GM13977 (cell line): ENCODE measurements around the gene LPXN.

ENCODE experiments used
- DNase-seq: peaks from one replicate; pipeline ENCODE4 v3.0.0; 2012; ENCODE audit warnings: low spot score
- in situ Hi-C: fragments of 300-500 bp; cut with MboI; formaldehyde crosslinking; loops from one replicate; pipeline ENCODE4 v1.12.0; 2022; ENCODE audit warnings: low sequenced_read_pairs, low pct_unique_long_range_greater_than_20kb, mixed read lengths, inconsistent platforms; ENCODE audit not compliant: unreplicated experiment
- TF ChIP-seq, protein P1 (sequence below): IDR thresholded peaks from 2 replicates; pipeline ENCODE4 v1.5.1; 2012; ENCODE audit warnings: mild to moderate bottlenecking, control low read depth; ENCODE audit not compliant: insufficient read depth; ENCODE audit errors: extremely low read depth, missing control alignments

Gene LPXN

DNA sequence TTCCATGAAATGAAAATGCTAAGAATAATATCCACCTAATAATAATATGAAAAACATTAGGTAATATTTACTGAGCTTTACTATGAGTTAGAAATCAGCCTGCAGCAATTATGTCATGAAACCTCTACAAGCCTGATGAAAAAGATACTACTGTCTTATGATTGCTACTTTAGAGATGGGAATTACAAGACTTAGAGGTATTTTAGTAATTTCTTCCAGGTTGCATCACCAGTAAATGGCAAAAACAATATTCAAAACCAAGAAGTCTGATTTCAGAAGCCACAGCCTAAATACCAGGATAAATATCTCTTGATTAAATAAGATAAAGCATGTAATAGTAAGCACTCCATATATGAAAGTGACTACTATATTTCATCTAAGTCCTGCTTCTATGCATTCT lies 81.6 kb downstream of the LPXN start:
- TF ChIP-seq, protein P1, sequence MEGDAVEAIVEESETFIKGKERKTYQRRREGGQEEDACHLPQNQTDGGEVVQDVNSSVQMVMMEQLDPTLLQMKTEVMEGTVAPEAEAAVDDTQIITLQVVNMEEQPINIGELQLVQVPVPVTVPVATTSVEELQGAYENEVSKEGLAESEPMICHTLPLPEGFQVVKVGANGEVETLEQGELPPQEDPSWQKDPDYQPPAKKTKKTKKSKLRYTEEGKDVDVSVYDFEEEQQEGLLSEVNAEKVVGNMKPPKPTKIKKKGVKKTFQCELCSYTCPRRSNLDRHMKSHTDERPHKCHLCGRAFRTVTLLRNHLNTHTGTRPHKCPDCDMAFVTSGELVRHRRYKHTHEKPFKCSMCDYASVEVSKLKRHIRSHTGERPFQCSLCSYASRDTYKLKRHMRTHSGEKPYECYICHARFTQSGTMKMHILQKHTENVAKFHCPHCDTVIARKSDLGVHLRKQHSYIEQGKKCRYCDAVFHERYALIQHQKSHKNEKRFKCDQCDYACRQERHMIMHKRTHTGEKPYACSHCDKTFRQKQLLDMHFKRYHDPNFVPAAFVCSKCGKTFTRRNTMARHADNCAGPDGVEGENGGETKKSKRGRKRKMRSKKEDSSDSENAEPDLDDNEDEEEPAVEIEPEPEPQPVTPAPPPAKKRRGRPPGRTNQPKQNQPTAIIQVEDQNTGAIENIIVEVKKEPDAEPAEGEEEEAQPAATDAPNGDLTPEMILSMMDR, result no peak
- in situ Hi-C loops, result no loop called here
- no peak for DNase-seq

DNA sequence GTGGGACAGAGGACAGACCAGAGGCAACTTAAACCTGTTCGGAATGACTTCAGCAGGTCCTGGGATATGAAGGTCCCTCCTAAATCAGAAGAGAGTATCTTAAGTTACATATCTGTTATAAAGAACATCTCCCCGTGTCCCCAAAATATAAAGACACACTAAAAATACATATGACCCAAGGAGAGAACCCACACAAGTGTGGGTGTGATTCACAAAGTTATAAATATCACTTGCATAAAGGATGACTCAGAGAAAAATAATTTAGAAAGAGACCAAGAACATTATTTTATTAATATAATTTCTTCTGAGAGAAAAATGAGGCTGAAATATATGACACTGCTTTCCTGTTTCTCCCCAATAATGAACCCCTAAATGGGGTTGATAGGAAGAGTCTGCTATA lies 82.0 kb downstream of the LPXN start:
- in situ Hi-C loops, result no loop called here
- TF ChIP-seq, protein P1, result no peak
- DNase-seq, result no peak

DNA sequence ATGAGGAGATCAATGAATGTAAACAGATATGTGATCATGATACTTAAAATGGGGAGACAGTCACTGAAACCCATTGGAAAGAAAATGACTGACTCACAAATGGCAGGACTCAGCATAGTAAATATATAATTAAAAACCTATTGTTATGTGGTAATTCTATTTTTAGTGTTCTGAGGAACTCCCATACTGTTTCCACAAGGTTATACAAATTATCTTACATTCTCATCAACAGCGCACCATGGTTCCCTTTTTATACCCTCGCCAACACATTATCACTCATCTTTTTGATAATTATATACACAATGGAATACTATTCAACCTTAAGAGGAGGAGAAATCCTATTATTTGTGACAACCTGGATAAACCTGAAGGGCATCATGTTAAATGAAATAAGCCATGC lies 84.8 kb downstream of the LPXN start:
- DNase-seq, result no peak
- in situ Hi-C loops, result no loop called here
- TF ChIP-seq, protein P1, result no peak

DNA sequence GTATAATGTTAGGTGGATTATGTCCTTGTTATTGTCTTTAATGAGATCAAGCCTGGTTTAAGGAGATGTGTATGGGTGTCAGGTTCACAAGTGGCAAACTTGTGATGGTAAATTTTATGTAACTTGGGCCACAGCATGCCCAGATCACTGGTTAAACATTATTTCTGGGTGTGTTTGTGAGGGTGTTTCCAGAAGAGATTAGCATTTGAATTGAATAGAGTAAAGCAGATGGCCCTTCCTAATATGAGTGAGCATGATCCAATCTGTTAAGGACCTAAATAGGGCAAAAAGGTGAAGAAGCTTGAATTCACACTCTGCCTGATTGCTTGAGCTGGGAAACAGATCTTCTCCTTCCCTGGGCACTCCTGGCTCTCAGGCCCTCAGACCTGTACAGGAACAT lies 88.5 kb downstream of the LPXN start:
- TF ChIP-seq, protein P1, result no peak
- in situ Hi-C loops, result no loop called here

DNA sequence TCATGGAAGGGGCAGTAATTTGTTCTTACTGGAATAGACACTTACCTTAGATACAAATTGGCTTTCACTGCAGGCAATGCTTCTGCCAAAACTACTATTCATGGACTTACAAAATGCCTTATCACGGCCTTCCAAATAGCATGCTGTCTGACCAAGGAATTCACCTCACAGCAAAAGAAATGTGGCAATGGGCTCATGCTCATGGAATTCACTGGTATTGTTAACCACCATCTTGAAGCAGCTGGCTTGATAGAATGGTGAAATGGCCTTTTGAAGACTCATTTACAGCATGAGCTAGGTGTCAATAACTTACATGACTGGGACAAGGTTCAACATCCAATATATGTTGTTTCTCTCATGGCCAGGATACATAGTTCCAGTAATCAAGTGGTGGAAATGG lies 89.7 kb downstream of the LPXN start:
- TF ChIP-seq, protein P1, result no peak
- in situ Hi-C loops, result no loop called here
- no peak for DNase-seq

More for the DNA sequence above, 88.5 kb downstream of the LPXN start:
- no peak for DNase-seq
